GM12878 (cell line): Measurements from ENCODE around the gene MYL11. TPM values are rescaled to one million over a fixed set of nuclear protein-coding genes. Genes with fewer than 3 reads are reported as not detected.

Experiments
- ATAC-seq: fragments of 200-7000 bp; cut with Tn5 transposase; 3 replicates; pipeline ENCODE4 v1.9.1; 2020; ENCODE audit warnings: mild to moderate bottlenecking, moderate library complexity
- BruUV-seq: library from RNA; stranded (reverse); fragments of 400-500 nt; replicated peaks from 2 replicates; lab custom pipeline; 2021; lab: Mats Ljungman, UMichigan
- CTCF ChIA-PET: fragments of 300-600 bp; sonication (Branson Sonifier 250); formaldehyde crosslinking; extraction: SDS; loops from one replicate; lab custom pipeline; 2021; ENCODE audit warnings: inconsistent platforms; lab: Yijun Ruan, JAX
- POLR2A ChIA-PET: fragments of 350-600 bp; formaldehyde crosslinking; extraction: SDS; loops from one replicate; lab custom pipeline; 2021; ENCODE audit warnings: inconsistent platforms; lab: Charles Lee
- RAD21 ChIA-PET: fragments of 300-600 bp; sonication (Branson Sonifier 250); formaldehyde crosslinking; loops from one replicate; lab custom pipeline; 2023; ENCODE audit warnings: antibody characterized with exemption; ENCODE audit not compliant: unreplicated experiment; lab: Charles Lee
- SMC1A ChIA-PET: fragments of 300-600 bp; sonication (Branson Sonifier 250); formaldehyde crosslinking; loops from one replicate; lab custom pipeline; 2023; ENCODE audit not compliant: unreplicated experiment, uncharacterized antibody; lab: Charles Lee
- DNase-seq: peaks from one replicate; pipeline ENCODE4 v3.0.0-alpha.2; 2011; ENCODE audit warnings: low read depth, low spot score
- FAIRE-seq: peaks from 3 replicates; lab custom pipeline; 2011; peaks lifted over from hg19 to GRCh38; lab: Jason Lieb, UNC
- H2AFZ ChIP-seq: 2 replicates; pipeline ENCODE4 v1.6.0; 2011; ENCODE audit warnings: low read depth, low read length, control low read depth; ENCODE audit not compliant: control insufficient read depth
- H3K27ac ChIP-seq: 2 replicates; pipeline ENCODE4 v1.5.1; 2011; ENCODE audit warnings: control low read depth; ENCODE audit not compliant: control insufficient read depth, insufficient read depth
- H3K27me3 ChIP-seq, 2 experiments: replicated peaks in 1 of 2; 2 replicates each; pipeline versions ENCODE4 v1.6.0 to v1.6.1; 2011; ENCODE audit warnings: low read length in 1 of 2; ENCODE audit not compliant: control insufficient read depth in 2 of 2, insufficient read depth in 2 of 2
- H3K36me3 ChIP-seq, 2 experiments: 2 replicates each; pipeline ENCODE4 v1.5.1; 2011; ENCODE audit warnings: low read length in 1 of 2; ENCODE audit not compliant: control insufficient read depth in 2 of 2, insufficient read depth in 2 of 2
- H3K4me1 ChIP-seq: 2 replicates; pipeline ENCODE4 v1.6.1; 2011; ENCODE audit warnings: mild to moderate bottlenecking, low read length, moderate library complexity, mixed read lengths; ENCODE audit not compliant: control insufficient read depth, insufficient read depth
- H3K4me2 ChIP-seq: 2 replicates; pipeline ENCODE4 v1.6.0; 2011; ENCODE audit warnings: control low read depth; ENCODE audit not compliant: control insufficient read depth, insufficient read depth
- H3K4me3 ChIP-seq: fragments of 200-600 bp; sonication (generic); 2 replicates; pipeline ENCODE4 v1.5.1; 2016
- H3K79me2 ChIP-seq: 2 replicates; pipeline ENCODE4 v1.6.0; 2011; ENCODE audit warnings: low read length; ENCODE audit not compliant: control insufficient read depth, insufficient read depth
- H3K9ac ChIP-seq: 2 replicates; pipeline ENCODE4 v1.8.0; 2011; ENCODE audit warnings: low read length, control low read depth, mixed read lengths; ENCODE audit not compliant: control insufficient read depth, insufficient read depth
- H3K9me3 ChIP-seq: replicated peaks from 3 replicates; pipeline ENCODE4 v1.5.1; 2011; ENCODE audit warnings: mild to moderate bottlenecking, low read length; ENCODE audit not compliant: control insufficient read depth, insufficient read depth
- H4K20me1 ChIP-seq: 2 replicates; pipeline ENCODE4 v1.6.0; 2011; ENCODE audit not compliant: control insufficient read depth, insufficient read depth
- CBFB ChIP-seq: IDR thresholded peaks from 2 replicates; pipeline ENCODE4 v1.6.1; 2016; ENCODE audit warnings: antibody characterized with exemption, low read depth
- CHD4 ChIP-seq: fragments of 200-600 bp; sonication (generic); IDR thresholded peaks from 2 replicates; pipeline ENCODE4 v1.6.1; 2016; ENCODE audit warnings: mild to moderate bottlenecking
- CREM ChIP-seq: IDR thresholded peaks from 2 replicates; pipeline ENCODE4 v1.6.1; 2014; ENCODE audit warnings: antibody characterized with exemption, low read depth
- DPF2 ChIP-seq: fragments of 450-650 bp; IDR thresholded peaks from 2 replicates; pipeline ENCODE4 v1.6.1; 2017; ENCODE audit warnings: mild to moderate bottlenecking
- ESRRA ChIP-seq: IDR thresholded peaks from 2 replicates; pipeline ENCODE4 v1.6.1; 2012; ENCODE audit warnings: mild to moderate bottlenecking, low read length, improper control_type of control experiment
- IKZF1 ChIP-seq: fragments of 450-650 bp; conservative IDR thresholded peaks from 2 replicates; pipeline ENCODE4 v1.6.1; 2017; ENCODE audit warnings: antibody characterized with exemption, mild to moderate bottlenecking
- MTA2 ChIP-seq: fragments of 450-650 bp; IDR thresholded peaks from 2 replicates; pipeline ENCODE4 v1.6.1; 2016; ENCODE audit warnings: low read depth, mild to moderate bottlenecking, moderate library complexity
- NFXL1 ChIP-seq: fragments of 450-650 bp; IDR thresholded peaks from 2 replicates; pipeline ENCODE4 v1.6.1; 2017; ENCODE audit warnings: antibody characterized with exemption, mild to moderate bottlenecking, borderline replicate concordance
- SMC3 ChIP-seq: IDR thresholded peaks from 2 replicates; pipeline ENCODE4 v1.6.1; 2011; ENCODE audit warnings: low read length, improper control_type of control experiment, borderline replicate concordance
- TBL1XR1 ChIP-seq: IDR thresholded peaks from 2 replicates; pipeline ENCODE4 v1.6.1; 2012; ENCODE audit warnings: low read depth, low read length, improper control_type of control experiment
- TCF7 ChIP-seq: IDR thresholded peaks from 2 replicates; pipeline ENCODE4 v1.6.1; 2014; ENCODE audit warnings: antibody characterized with exemption, borderline replicate concordance
- YY1 ChIP-seq: IDR thresholded peaks from 2 replicates; pipeline ENCODE4 v1.6.1; 2011; ENCODE audit warnings: low read depth, mild to moderate bottlenecking, low read length
- WGBS: methylation state at CpG from one replicate; pipeline ENCODE4 v1.1.6; 2016; ENCODE audit warnings: low lambda C conversion rate; ENCODE audit not compliant: insufficient replicate concordance, insufficient coverage; ENCODE audit errors: missing lambda C conversion rate; 5-methylcytosine and 5-hydroxymethylcytosine counted together
- in situ Hi-C: fragments of 300-500 bp; cut with MboI; formaldehyde crosslinking; loops from 9 replicates; pipeline ENCODE4 v1.14.3; 2018; ENCODE audit warnings: mixed read lengths
- intact Hi-C: fragments of 100-400 bp; cut with micrococcal nuclease; formaldehyde crosslinking; loops from one replicate; pipeline ENCODE4 v1.14.2; 2022; ENCODE audit not compliant: unreplicated experiment
- polyA plus RNA-seq, 11 experiments: library from polyadenylated mRNA; depleted of rRNA in 4 of 11; unstranded in 6 of 11; stranded (reverse) in 5 of 11; fragments of >200 nt; fragmentation: Nextera tagmentation in 4 of 11; fragmentation: Illumina TruSeq in 1 of 11; extraction: Ambion mirVana in 4 of 11; extraction: Trizol in 1 of 11; gene quantifications; 1 replicate in 1 of 11; 2 replicates in 10 of 11; pipeline versions ENCODE4 v1.2.1 to v1.2.3, GENCODE V29; 2011 to 2016; ENCODE audit warnings: inconsistent platforms in 2 of 11, missing spikeins in 2 of 11, low read depth in 1 of 11
- total RNA-seq, 4 experiments: library from RNA; depleted of rRNA in 3 of 4; stranded (reverse); fragments of >200 nt in 3 of 4; fragmentation: Illumina TruSeq in 1 of 4; extraction: Trizol in 1 of 4; gene quantifications; 2 replicates each; pipeline versions ENCODE4 v1.2.1 to v1.2.3, GENCODE V29; 2013 to 2021

MYL11 gene
- total and polyA plus RNA-seq, 10 of the 15 experiments (the other 5 are each of a cell fraction or from before 2014, with no cell fraction given) = 0.19 to 1.2 (median 0.61) TPM; not detected in 5

DNA sequence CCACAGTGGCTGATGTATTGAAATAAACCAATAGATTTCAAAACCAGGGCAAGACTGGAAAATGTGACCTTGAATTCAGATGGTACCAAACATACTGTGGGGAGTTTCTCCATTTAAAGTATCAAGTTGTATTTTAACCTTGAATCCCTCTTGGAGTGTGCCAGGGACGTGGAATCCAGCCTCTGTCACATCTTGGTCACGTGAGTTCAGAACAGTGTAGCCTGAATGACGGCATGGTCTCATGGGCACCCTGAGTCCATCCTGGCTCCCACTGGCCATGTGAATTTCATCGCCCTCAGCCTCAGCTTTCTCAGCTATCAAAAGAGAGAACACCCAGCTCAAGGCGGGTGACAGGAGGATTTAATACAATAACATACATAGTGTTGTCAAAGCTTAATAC, 39.6 kb downstream of the MYL11 start:
- no peak for DNase-seq
- H3K4me1 ChIP-seq = peaks cover 10% of the 10 kb centered on the region
- no peak overlapping the region for H3K4me3 ChIP-seq
- ChIA-PET SMC1A (interaction anchor here (1.0 kb wide), 1 partner anchor 228 kb away, joined by 3 read pairs; no protein-coding TSS in a partner anchor), CTCF (interaction anchor here (0.7 to 1.6 kb wide), 4 partner anchors 43 to 346 kb away, joined by 4 to 8 read pairs (median 6); no protein-coding TSS in a partner anchor), RAD21 (interaction anchor here (1.6 kb wide), 1 partner anchor 184 kb away, joined by 3 read pairs; no protein-coding TSS in a partner anchor), POLR2A (no interaction called here)
- intact Hi-C loops (no loop called here), in situ Hi-C loops (no loop called here)
- H3K9ac ChIP-seq = no peak overlapping the region
- H3K36me3 ChIP-seq = peaks cover 0 to 2% of the 10 kb centered on the region in 2 experiments; a peak in 1 of 4 replicates
- no peak for ATAC-seq
- H2AFZ ChIP-seq = no peak overlapping the region
- no peaks in the 10 kb centered on the region for H3K79me2 ChIP-seq
- WGBS = 97% methylated on average over 5 of the region's 5 CpGs
- H3K27me3 ChIP-seq = no peaks in the 10 kb centered on the region
- no peaks in the 10 kb centered on the region for H4K20me1 ChIP-seq
- no TSS peak for BruUV-seq
- no peak overlapping the region for H3K4me2 ChIP-seq
- no peak for FAIRE-seq
- no peaks in the 10 kb centered on the region for H3K9me3 ChIP-seq
- no peak for TF ChIP-seq DPF2
- no peak for TF ChIP-seq TBL1XR1
- no peak for TF ChIP-seq TCF7
- TF ChIP-seq CBFB = no peak
- no peak for TF ChIP-seq SMC3
- no peak for TF ChIP-seq MTA2
- TF ChIP-seq CREM = no peak
- TF ChIP-seq CHD4 = no peak
- TF ChIP-seq YY1 = no peak
- TF ChIP-seq NFXL1 = no peak
- TF ChIP-seq ESRRA = no peak
- TF ChIP-seq IKZF1 = no peak
- no peak overlapping the region for H3K27ac ChIP-seq
